HG02642 (cell line): ENCODE measurements around the gene HNRNPR.
"Not testable (repeated sequence)": the region's sequence is repeated elsewhere in the genome, so short reads cannot be mapped to it uniquely, and the experiment has no call there.

Source experiments
- ATAC-seq: cut with Tn5 transposase; IDR thresholded peaks from one replicate; pipeline ENCODE4 v1.9.1; 2021; ENCODE audit warnings: mild to moderate bottlenecking; ENCODE audit not compliant: unreplicated experiment, poor library complexity

HNRNPR gene

GRCh38 chr1:23344111-23344986 is at the start of gene HNRNPR:
HNRNPR (minus strand) TSS chr1:23344284; CDS start chr1:23341008, 3,276 bp downstream.
- peak; percentile 95 for ATAC-seq

- ATAC-seq = no peak
Measured at GRCh38 chr1:23393706-23394105, 49.6 kb upstream of the HNRNPR start.

- no peak for ATAC-seq
Measured at GRCh38 chr1:23392125-23392855, 48.2 kb upstream of the HNRNPR start.

GRCh38 chr1:23389837-23390321 is 45.8 kb upstream of the HNRNPR start:
- ATAC-seq = no peak

- ATAC-seq = no peak
Measured at GRCh38 chr1:23387494-23387893, 43.4 kb upstream of the HNRNPR start.

- no peak for ATAC-seq
Measured at GRCh38 chr1:23385119-23385621, 41.1 kb upstream of the HNRNPR start.

- ATAC-seq = no peak
Measured at GRCh38 chr1:23384312-23385058, 40.4 kb upstream of the HNRNPR start.

- ATAC-seq = no peak
Measured at GRCh38 chr1:23383577-23384311, 39.7 kb upstream of the HNRNPR start.

- no peak for ATAC-seq
Measured at GRCh38 chr1:23381233-23381885, 37.3 kb upstream of the HNRNPR start.

- no peak for ATAC-seq
Measured at GRCh38 chr1:23380719-23381118, 36.6 kb upstream of the HNRNPR start.

GRCh38 chr1:23380236-23380635 is 36.2 kb upstream of the HNRNPR start:
- ATAC-seq = not testable (repeated sequence)

GRCh38 chr1:23376890-23377811 is 33.1 kb upstream of the HNRNPR start:
- no peak for ATAC-seq

- ATAC-seq = not testable (repeated sequence)
Measured at GRCh38 chr1:23374079-23374735, 30.1 kb upstream of the HNRNPR start.

GRCh38 chr1:23371987-23372880 is 28.1 kb upstream of the HNRNPR start:
- no peak for ATAC-seq

- ATAC-seq = no peak
Measured at GRCh38 chr1:23370709-23371584, 26.9 kb upstream of the HNRNPR start.

GRCh38 chr1:23370330-23370708 is 26.2 kb upstream of the HNRNPR start:
- no peak for ATAC-seq
